NCI-H1694 treated with DMSO at 0.1 percent for 48 hours (cell line): ENCODE measurements around the gene TP53BP1.
A peak's percentile ranks its signal among the peaks of the same experiment; 100 is the strongest.
"Not testable (repeated sequence)": the region's sequence is repeated elsewhere in the genome, so short reads cannot be mapped to it uniquely, and the experiment has no call there.

Experiments used
- DNase-seq: peaks from one replicate; lab custom pipeline; 2025; lab: John Stamatoyannopoulos, UW

The TP53BP1 gene

GRCh38 chr15:43412096-43412495, 80.9 kb downstream of the TP53BP1 start:
- DNase-seq = no peak

GRCh38 chr15:43410572-43411214, 82.3 kb downstream of the TP53BP1 start:
- no peak for DNase-seq

- no peak for DNase-seq
These were observed 84.2 kb downstream of the TP53BP1 start for GRCh38 chr15:43408789-43409188.

GRCh38 chr15:43406808-43407207, 86.1 kb downstream of the TP53BP1 start:
- no peak for DNase-seq

GRCh38 chr15:43406189-43406588, 86.8 kb downstream of the TP53BP1 start:
- no peak for DNase-seq

- DNase-seq = no peak
These were observed 88.8 kb downstream of the TP53BP1 start for GRCh38 chr15:43404130-43404529.

GRCh38 chr15:43403616-43404015, 89.3 kb downstream of the TP53BP1 start:
- DNase-seq = no peak

GRCh38 chr15:43402255-43402654, 90.7 kb downstream of the TP53BP1 start:
- DNase-seq = no peak

GRCh38 chr15:43393592-43393991, 99.4 kb downstream of the TP53BP1 start:
- DNase-seq = not testable (repeated sequence)

GRCh38 chr15:43390723-43391122, 102.2 kb downstream of the TP53BP1 start:
- no peak for DNase-seq

GRCh38 chr15:43383070-43383469, 109.9 kb downstream of the TP53BP1 start:
- no peak for DNase-seq

GRCh38 chr15:43382310-43382709, 110.6 kb downstream of the TP53BP1 start:
- DNase-seq = no peak

GRCh38 chr15:43378601-43379000, 114.4 kb downstream of the TP53BP1 start:
- no peak for DNase-seq

GRCh38 chr15:43376017-43376705, 116.8 kb downstream of the TP53BP1 start:
- no peak for DNase-seq

- peak; percentile 75 for DNase-seq
These were observed 121.7 kb downstream of the TP53BP1 start, which contains the start of the genes TUBGCP4 and ZSCAN29 for GRCh38 chr15:43370975-43371974. TUBGCP4 (plus strand) TSS chr15:43371101; CDS start chr15:43371355, 254 bp downstream. ZSCAN29 (minus strand) TSS chr15:43371043; CDS start chr15:43369913, 1,130 bp downstream.

- DNase-seq = no peak
These were observed 122.5 kb downstream of the TP53BP1 start for GRCh38 chr15:43370310-43370974.

GRCh38 chr15:43361313-43361903, 131.5 kb downstream of the TP53BP1 start:
- DNase-seq = no peak

- DNase-seq = no peak
These were observed 132.1 kb downstream of the TP53BP1 start for GRCh38 chr15:43360821-43361220.
